ENCODE data around the gene YJU2. TPM values are rescaled to one million over a fixed set of nuclear protein-coding genes. Genes with fewer than 3 reads are reported as not detected.

The YJU2 gene
- total and polyA plus RNA-seq, 2 of the 8 experiments (the other 6 are each of a cell fraction or from before 2014, with no cell fraction given) = 26.8 to 27.7 TPM

DNA sequence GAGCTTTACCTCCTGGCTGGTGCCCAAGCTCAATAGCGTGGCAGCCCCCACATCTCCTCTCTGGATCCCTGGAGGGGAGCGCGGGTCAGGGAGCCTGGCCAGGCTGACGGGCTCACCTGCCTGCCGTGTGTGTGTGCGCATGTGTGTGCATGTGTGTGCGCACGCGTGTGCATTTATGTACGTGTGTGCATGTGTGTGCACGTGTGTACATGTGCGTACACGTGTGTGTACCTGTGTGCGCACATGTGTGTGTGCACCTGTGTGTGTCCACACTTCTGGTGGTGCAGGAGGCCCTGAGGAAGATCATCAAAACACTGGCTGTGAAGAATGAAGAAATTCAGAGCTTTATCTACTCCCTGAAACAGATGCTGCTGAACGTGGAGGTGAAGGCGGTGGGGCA is 58.8 kb downstream of the YJU2 start (continued):
- TF ChIP-seq CHD7 (IDR thresholded peaks at IDR 0.05; ENCODE audit: insufficient replicate concordance, low read length) (no peak), BACH1 (IDR thresholded peaks at IDR 0.05; ENCODE audit: low read length) (no peak), EZH2 (IDR thresholded peaks at IDR 0.05; ENCODE audit: low read depth, low read length, severe bottlenecking) (no peak), JUN (IDR thresholded peaks at IDR 0.05; ENCODE audit: low read depth, low read length) (no peak), KDM4A (IDR thresholded peaks at IDR 0.05; ENCODE audit: low read depth, low read length, severe bottlenecking) (no peak), SRF (IDR thresholded peaks at IDR 0.05; ENCODE audit: low read depth, low read length) (no peak), POLR2AphosphoS5 (IDR thresholded peaks at IDR 0.05; ENCODE audit: low read depth, low read length) (no peak)
